ENCODE measurements around the gene INMT.

DNA sequence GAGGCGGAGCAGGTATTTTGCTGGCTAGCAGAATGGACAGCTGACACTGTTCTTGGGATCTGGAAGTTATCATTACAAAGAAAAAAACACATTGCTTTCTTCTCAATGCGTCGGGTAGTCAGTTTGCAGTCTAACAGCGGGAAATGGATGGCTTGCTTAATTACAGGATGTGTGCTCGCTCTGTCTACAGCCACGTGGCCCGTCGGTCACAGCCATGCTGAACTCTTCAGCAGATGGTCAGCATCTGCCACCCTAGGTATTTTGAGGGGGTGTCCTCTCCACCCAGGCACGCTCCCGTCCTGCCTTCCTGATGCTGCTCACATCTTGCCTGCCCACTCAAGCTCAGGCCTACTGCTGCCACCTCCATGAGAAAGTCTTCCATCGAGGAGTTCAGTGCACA lies 20.4 kb upstream of the INMT start:
- no peak for TF ChIP-seq GLI2 (tag by site-specific recombination; IDR thresholded peaks at IDR 0.05; ENCODE audit: borderline replicate concordance, low read depth)
- no peak for TF ChIP-seq MYNN (tag by site-specific recombination; IDR thresholded peaks at IDR 0.05; ENCODE audit: borderline replicate concordance)
- no peak for TF ChIP-seq GLI4 (tag by site-specific recombination; IDR thresholded peaks at IDR 0.05)
- no peak for TF ChIP-seq CTCF (tag by site-specific recombination; IDR thresholded peaks at IDR 0.05)
- TF ChIP-seq, protein P1, sequence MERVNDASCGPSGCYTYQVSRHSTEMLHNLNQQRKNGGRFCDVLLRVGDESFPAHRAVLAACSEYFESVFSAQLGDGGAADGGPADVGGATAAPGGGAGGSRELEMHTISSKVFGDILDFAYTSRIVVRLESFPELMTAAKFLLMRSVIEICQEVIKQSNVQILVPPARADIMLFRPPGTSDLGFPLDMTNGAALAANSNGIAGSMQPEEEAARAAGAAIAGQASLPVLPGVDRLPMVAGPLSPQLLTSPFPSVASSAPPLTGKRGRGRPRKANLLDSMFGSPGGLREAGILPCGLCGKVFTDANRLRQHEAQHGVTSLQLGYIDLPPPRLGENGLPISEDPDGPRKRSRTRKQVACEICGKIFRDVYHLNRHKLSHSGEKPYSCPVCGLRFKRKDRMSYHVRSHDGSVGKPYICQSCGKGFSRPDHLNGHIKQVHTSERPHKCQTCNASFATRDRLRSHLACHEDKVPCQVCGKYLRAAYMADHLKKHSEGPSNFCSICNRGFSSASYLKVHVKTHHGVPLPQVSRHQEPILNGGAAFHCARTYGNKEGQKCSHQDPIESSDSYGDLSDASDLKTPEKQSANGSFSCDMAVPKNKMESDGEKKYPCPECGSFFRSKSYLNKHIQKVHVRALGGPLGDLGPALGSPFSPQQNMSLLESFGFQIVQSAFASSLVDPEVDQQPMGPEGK (tag by site-specific recombination; IDR thresholded peaks at IDR 0.05), result no peak
- no peak for TF ChIP-seq ZNF423 (tag by site-specific recombination; IDR thresholded peaks at IDR 0.05)
- TF ChIP-seq, protein P2, sequence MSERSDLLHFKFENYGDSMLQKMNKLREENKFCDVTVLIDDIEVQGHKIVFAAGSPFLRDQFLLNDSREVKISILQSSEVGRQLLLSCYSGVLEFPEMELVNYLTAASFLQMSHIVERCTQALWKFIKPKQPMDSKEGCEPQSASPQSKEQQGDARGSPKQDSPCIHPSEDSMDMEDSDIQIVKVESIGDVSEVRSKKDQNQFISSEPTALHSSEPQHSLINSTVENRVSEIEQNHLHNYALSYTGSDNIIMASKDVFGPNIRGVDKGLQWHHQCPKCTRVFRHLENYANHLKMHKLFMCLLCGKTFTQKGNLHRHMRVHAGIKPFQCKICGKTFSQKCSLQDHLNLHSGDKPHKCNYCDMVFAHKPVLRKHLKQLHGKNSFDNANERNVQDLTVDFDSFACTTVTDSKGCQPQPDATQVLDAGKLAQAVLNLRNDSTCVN (tag by site-specific recombination; optimal IDR thresholded peaks at IDR 0.05), result no peak
- TF ChIP-seq ZBTB48 (tag by site-specific recombination; IDR thresholded peaks at IDR 0.05), result no peak
- TF ChIP-seq ZNF146 (tag by site-specific recombination; IDR thresholded peaks at IDR 0.05), result no peak
- TF ChIP-seq ZNF621 (tag by site-specific recombination; IDR thresholded peaks at IDR 0.05), result no peak
- TF ChIP-seq ZNF311 (tag by site-specific recombination; IDR thresholded peaks at IDR 0.05; ENCODE audit: borderline replicate concordance), result no peak

Measured in HEK293 (cell line).